Spleen (tissue), 11 donors: ENCODE measurements around the gene KCMF1. TPM values are rescaled to one million over a fixed set of nuclear protein-coding genes. Genes with fewer than 3 reads are reported as not detected.

Source experiments
- DNase-seq: peaks from one replicate; pipeline ENCODE4 v3.0.0-alpha.2; 2020
- H3K27ac ChIP-seq, 8 donors: fragments of 200-600 bp; sonication (generic) in 7 of 8; 1 replicate in 4 of 8; 2 replicates in 4 of 8; pipeline versions ENCODE4 v1.5.0 to v1.8.0; 2016 to 2021; ENCODE audit warnings: inconsistent platforms in 4 of 8, mild to moderate bottlenecking in 4 of 8, moderate library complexity in 1 of 8
- H3K27me3 ChIP-seq, 7 donors: fragments of 200-600 bp; sonication (generic) in 6 of 7; replicated peaks in 1 of 7; 1 replicate in 4 of 7; 2 replicates in 3 of 7; pipeline versions ENCODE4 v1.5.0 to v1.8.0; 2016 to 2021; ENCODE audit warnings: inconsistent platforms in 3 of 7, mild to moderate bottlenecking in 1 of 7
- H3K36me3 ChIP-seq, 6 donors: fragments of 200-600 bp; sonication (generic) in 5 of 6; 1 replicate in 4 of 6; 2 replicates in 2 of 6; pipeline versions ENCODE4 v1.5.0 to v1.8.0; 2016 to 2021; ENCODE audit warnings: inconsistent platforms in 2 of 6
- H3K4me1 ChIP-seq, 6 donors: fragments of 200-600 bp; sonication (generic) in 5 of 6; 1 replicate in 3 of 6; 2 replicates in 3 of 6; pipeline versions ENCODE4 v1.5.0 to v1.8.0; 2016 to 2021; ENCODE audit warnings: inconsistent platforms in 3 of 6
- H3K4me3 ChIP-seq, 8 donors: fragments of 200-600 bp; sonication (generic) in 7 of 8; 1 replicate in 4 of 8; 2 replicates in 4 of 8; pipeline versions ENCODE4 v1.5.0 to v1.8.0; 2016 to 2021; ENCODE audit warnings: inconsistent platforms in 4 of 8, mild to moderate bottlenecking in 4 of 8, moderate library complexity in 2 of 8
- H3K9me3 ChIP-seq, 8 donors: fragments of 200-600 bp; sonication (generic) in 7 of 8; 1 replicate in 4 of 8; 2 replicates in 4 of 8; pipeline versions ENCODE4 v1.5.0 to v1.8.0; 2016 to 2021; ENCODE audit warnings: inconsistent platforms in 4 of 8
- POLR2A ChIP-seq, 3 donors: fragments of 450-650 bp; IDR thresholded peaks; one replicate each; pipeline ENCODE4 v1.5.1; 2017; ENCODE audit warnings: antibody characterized with exemption in 3 of 3, mild to moderate bottlenecking in 1 of 3
- POLR2AphosphoS5 ChIP-seq, 3 donors: sonication (generic); formaldehyde crosslinking; IDR thresholded peaks; one replicate each; pipeline ENCODE4 v1.5.1; 2017; ENCODE audit warnings: antibody characterized with exemption in 3 of 3
- WGBS, 5 donors: extraction: QIAGEN DNeasy Blood & Tissue Kit in 3 of 5; methylation state at CpG; one replicate each; pipeline versions ENCODE4 v1.1.5 to v1.1.7; 2013 to 2018; 5-methylcytosine and 5-hydroxymethylcytosine counted together
- intact Hi-C: fragments of 100-400 bp; cut with DNase I; formaldehyde crosslinking; loops from one replicate; pipeline ENCODE4 v1.15.0; 2023; ENCODE audit warnings: low total_unique reads
- polyA plus RNA-seq, 3 donors: library from polyadenylated mRNA; stranded (reverse); fragments of 200-250 nt; gene quantifications; one replicate each; pipeline ENCODE4 v1.2.1, GENCODE V29; 2013
- total RNA-seq, 7 donors: library from RNA; depleted of rRNA in 3 of 7; stranded (reverse); fragments of >200 nt in 3 of 7; fragmentation: NEBNext Ultra II Directional in 4 of 7; extraction: Animal tissue kit (Norgen Biotek cat#: 25700) in 4 of 7; gene quantifications; one replicate each; pipeline versions ENCODE4 v1.1.0 to v1.2.1, GENCODE V29; 2016 to 2021
- TF ChIP-seq, protein P1 (sequence below), 11 experiments: fragments of 200-600 bp in 7 of 11; fragments of 450-650 bp in 4 of 11; sonication (generic) in 4 of 11; IDR thresholded peaks in 8 of 11; conservative IDR thresholded peaks in 3 of 11; 1 replicate in 7 of 11; 2 replicates in 4 of 11; pipeline versions ENCODE4 v1.4.0 to v1.8.0; 2016 to 2021; ENCODE audit warnings: antibody characterized with exemption in 11 of 11, inconsistent platforms in 4 of 11, mild to moderate bottlenecking in 1 of 11
- donor health status: healthy with polysubstance abuse.
- donor health status: DM: no; HTN: no; CAD: no; lungs with moderate emphysema.
- donor health status: DM: no; HTN: no; CAD: no.
- donor health status: Bipolar disorder and iron deficiency.
- donor health status: healthy.
- donor health status: DM: no; HTN: no; CAD: no.
- donor health status: DM: yes; HTN: yes; CAD: no.

Gene KCMF1
- total and polyA plus RNA-seq, 10 donors: 15.9 to 68.1 (median 46.9) TPM

DNA sequence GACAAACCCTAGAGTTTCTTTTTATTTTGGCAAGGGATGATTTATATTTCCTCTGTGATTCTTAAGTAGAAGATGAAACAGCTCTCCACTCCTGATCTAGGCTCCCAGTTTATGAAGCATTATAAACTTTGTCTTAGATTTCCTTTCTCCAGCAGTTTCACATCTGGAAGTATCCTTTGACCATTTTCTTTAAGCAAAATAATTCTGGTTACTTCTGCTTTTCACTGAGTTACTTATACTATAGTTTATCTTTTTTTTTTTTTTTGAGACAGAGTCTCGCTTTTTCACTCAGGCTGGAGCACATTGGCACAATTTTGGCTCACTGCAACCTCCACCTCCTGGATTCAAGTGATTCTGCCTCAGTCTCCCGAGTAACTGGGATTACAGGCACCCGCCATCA, 45.5 kb downstream of the KCMF1 start:
- WGBS, 5 donors: 77 to 82% (median 80%) methylated on average over 3 of the region's 3 CpGs
- Histone ChIP-seq H3K4me1 (peaks cover 27 to 93% (median 72%) of the 10 kb centered on the region in 6 donors), H3K4me3 (no peak overlapping the region), H3K27ac (peak overlapping the region in 2 of 8 donors; percentile 26 to 49), H3K36me3 (no peaks in the 10 kb centered on the region), H3K27me3 (no peaks in the 10 kb centered on the region), H3K9me3 (no peaks in the 10 kb centered on the region)
- intact Hi-C loops: no loop called here
- TF ChIP-seq, protein P1, sequence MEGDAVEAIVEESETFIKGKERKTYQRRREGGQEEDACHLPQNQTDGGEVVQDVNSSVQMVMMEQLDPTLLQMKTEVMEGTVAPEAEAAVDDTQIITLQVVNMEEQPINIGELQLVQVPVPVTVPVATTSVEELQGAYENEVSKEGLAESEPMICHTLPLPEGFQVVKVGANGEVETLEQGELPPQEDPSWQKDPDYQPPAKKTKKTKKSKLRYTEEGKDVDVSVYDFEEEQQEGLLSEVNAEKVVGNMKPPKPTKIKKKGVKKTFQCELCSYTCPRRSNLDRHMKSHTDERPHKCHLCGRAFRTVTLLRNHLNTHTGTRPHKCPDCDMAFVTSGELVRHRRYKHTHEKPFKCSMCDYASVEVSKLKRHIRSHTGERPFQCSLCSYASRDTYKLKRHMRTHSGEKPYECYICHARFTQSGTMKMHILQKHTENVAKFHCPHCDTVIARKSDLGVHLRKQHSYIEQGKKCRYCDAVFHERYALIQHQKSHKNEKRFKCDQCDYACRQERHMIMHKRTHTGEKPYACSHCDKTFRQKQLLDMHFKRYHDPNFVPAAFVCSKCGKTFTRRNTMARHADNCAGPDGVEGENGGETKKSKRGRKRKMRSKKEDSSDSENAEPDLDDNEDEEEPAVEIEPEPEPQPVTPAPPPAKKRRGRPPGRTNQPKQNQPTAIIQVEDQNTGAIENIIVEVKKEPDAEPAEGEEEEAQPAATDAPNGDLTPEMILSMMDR (IDR thresholded peaks at IDR 0.05 in 8 of 11, conservative IDR thresholded peaks at IDR 0.05 in 3 of 11): no peak
- no peak for TF ChIP-seq POLR2A (IDR thresholded peaks at IDR 0.05)
- TF ChIP-seq POLR2AphosphoS5 (IDR thresholded peaks at IDR 0.05): no peak
- DNase-seq: no peak

DNA sequence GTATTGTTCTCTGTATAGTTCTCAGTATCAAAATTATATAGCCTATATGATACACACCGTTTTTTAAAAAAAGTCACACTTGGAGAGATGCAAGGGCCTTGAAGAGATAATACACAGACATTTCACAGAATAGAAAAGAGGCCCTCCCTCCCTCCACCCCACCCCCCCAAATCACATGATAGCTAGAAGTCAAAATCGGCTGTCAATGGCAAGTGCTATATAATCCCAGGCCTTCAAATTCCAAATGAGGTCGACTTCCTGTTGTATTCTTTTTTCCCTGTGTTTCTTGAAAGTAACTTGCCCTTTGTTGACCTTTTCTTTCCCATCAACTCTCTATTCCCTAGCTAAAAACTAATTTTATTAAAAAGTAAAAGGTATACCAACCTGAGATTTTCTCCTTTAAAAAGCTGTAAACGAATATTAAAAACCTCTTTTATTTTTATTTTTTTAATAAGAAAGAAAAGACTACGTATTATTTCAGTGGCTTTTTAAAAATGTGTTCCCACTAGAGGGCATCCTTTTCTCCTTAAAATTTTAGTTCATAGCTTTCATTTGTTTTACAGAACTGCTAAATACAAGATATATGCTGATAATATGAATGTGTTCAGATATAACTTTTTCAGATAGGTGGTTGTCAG, 46.6 kb downstream of the KCMF1 start:
- no peak for DNase-seq

DNA sequence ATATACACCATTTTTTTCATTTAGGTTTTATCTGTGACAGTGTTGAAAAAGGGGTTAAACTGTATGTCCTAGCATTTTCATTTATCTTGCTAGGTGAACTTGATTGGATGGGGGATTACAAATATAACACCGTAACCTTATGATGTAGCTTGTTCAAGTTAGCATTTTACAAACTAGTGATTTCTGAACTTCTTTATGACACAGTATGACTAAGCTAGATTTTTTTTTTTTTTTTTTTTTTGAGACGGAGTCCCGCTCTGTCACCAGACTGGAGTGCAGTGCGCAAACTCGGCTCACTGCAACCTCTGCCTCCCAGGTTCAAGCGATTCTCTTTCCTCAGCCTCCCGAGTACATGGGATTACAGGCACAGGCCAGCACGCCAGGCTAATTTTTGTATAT, 47.1 kb downstream of the KCMF1 start:
- H3K27me3 ChIP-seq: no peaks in the 10 kb centered on the region
- H3K4me3 ChIP-seq: no peak overlapping the region
- WGBS, 5 donors: 85 to 93% (median 89%) methylated on average over 8 of the region's 8 CpGs
- no peaks in the 10 kb centered on the region for H3K9me3 ChIP-seq
- intact Hi-C loops: no loop called here
- peaks cover 0 to 10% (median 0%) of the 10 kb centered on the region in 6 donors for H3K36me3 ChIP-seq
- no peak for DNase-seq
- peak overlapping the region in 2 of 8 donors; percentile 9 to 11 for H3K27ac ChIP-seq
- peaks cover 25 to 77% (median 56%) of the 10 kb centered on the region in 6 donors for H3K4me1 ChIP-seq
- TF ChIP-seq POLR2A (IDR thresholded peaks at IDR 0.05): no peak
- no peak for TF ChIP-seq POLR2AphosphoS5 (IDR thresholded peaks at IDR 0.05)
- TF ChIP-seq, protein P1 (IDR thresholded peaks at IDR 0.05 in 8 of 11, conservative IDR thresholded peaks at IDR 0.05 in 3 of 11): no peak

More for the DNA sequence above, 46.6 kb downstream of the KCMF1 start:
- Histone ChIP-seq H3K27ac (peak overlapping the region in 3 of 8 donors; percentile 9 to 11 (median 9)), H3K27me3 (no peaks in the 10 kb centered on the region), H3K9me3 (no peaks in the 10 kb centered on the region), H3K36me3 (peaks cover 0 to 7% (median 0%) of the 10 kb centered on the region in 6 donors), H3K4me1 (peaks cover 27 to 82% (median 61%) of the 10 kb centered on the region in 6 donors), H3K4me3 (no peak overlapping the region)
- intact Hi-C loops: no loop called here
- WGBS, 5 donors: 25 to 32% (median 26%) methylated on average over 5 of the region's 5 CpGs
- TF ChIP-seq POLR2AphosphoS5 (IDR thresholded peaks at IDR 0.05) (no peak), POLR2A (IDR thresholded peaks at IDR 0.05) (no peak)
- TF ChIP-seq, protein P1 (IDR thresholded peaks at IDR 0.05 in 8 of 11, conservative IDR thresholded peaks at IDR 0.05 in 3 of 11): peak in 5 of 11 experiments; percentile 14 to 36 (median 21)

DNA sequence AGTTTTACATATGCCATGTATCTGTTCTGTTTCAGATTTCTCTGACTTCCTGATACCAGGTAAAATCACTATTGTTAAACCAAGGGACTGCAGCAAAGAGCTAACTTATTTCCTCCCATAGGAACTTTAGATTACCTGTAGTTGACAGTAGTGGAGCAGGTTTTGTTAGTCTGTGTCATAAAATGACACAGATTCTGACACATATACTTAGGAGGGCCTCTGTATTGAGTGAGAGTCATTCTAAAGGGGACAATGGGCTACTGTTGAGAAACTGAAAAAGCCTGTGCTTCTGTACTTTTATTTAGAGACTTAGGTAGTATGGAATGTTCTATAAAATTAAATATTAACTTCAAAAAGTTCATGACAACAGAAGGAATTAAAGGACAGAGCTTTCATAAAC, 48.2 kb downstream of the KCMF1 start:
- TF ChIP-seq POLR2AphosphoS5 (IDR thresholded peaks at IDR 0.05): no peak
- TF ChIP-seq POLR2A (IDR thresholded peaks at IDR 0.05): no peak
- TF ChIP-seq, protein P1 (IDR thresholded peaks at IDR 0.05 in 8 of 11, conservative IDR thresholded peaks at IDR 0.05 in 3 of 11): no peak
- no peak for DNase-seq

More for the DNA sequence above, 48.2 kb downstream of the KCMF1 start:
- Histone ChIP-seq H3K9me3 (no peaks in the 10 kb centered on the region), H3K4me1 (peaks cover 20 to 69% (median 49%) of the 10 kb centered on the region in 6 donors), H3K27ac (peak overlapping the region in 1 of 8 donors; percentile 4), H3K36me3 (peaks cover 0 to 20% (median 0%) of the 10 kb centered on the region in 6 donors), H3K27me3 (no peaks in the 10 kb centered on the region), H3K4me3 (no peak overlapping the region)
- intact Hi-C loops: no loop called here
